KOPT-K1 (cell line): ENCODE measurements around the gene EHD3.
A peak's percentile ranks its signal among the peaks of the same experiment; 100 is the strongest.

Experiments used
- H3K27ac ChIP-seq: fragments of 200-600 bp; sonication (generic); 2 replicates; pipeline ENCODE4 v1.5.1; 2016; ENCODE audit warnings: antibody characterized with exemption, mild to moderate bottlenecking, low read depth, low read length; ENCODE audit not compliant: poor library complexity, severe bottlenecking
- H3K36me3 ChIP-seq: fragments of 200-600 bp; sonication (generic); 2 replicates; pipeline ENCODE4 v1.5.1; 2017; ENCODE audit warnings: antibody characterized with exemption, mild to moderate bottlenecking, low read length, moderate library complexity; ENCODE audit not compliant: insufficient read depth
- H3K9me3 ChIP-seq: fragments of 200-600 bp; sonication (generic); 2 replicates; pipeline ENCODE4 v1.5.1; 2017; ENCODE audit warnings: antibody characterized with exemption, low read length, mild to moderate bottlenecking; ENCODE audit not compliant: insufficient read depth, poor library complexity, severe bottlenecking

The EHD3 gene

DNA sequence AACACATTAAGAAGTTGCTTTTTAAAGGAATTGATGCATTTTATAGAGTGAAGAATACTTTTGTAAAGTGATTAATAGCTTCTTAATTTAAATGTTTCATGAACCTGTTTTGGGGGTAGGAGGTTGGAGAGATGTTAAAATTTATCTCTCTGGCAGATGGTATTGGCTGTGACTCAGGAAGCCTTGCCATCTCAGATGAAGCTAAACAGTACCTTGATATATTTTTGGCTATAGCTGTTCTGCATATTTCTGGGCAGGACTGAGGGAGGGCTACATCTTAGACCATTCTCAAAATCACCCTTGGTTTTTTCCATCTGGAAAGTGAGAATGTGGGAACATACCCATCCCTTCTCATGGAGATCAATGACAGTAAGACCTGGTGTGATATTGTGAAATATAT lies 30.0 kb upstream of the EHD3 start:
- Histone ChIP-seq H3K36me3 (no peaks in the 10 kb centered on the region), H3K27ac (no peak overlapping the region), H3K9me3 (no peaks in the 10 kb centered on the region)

DNA sequence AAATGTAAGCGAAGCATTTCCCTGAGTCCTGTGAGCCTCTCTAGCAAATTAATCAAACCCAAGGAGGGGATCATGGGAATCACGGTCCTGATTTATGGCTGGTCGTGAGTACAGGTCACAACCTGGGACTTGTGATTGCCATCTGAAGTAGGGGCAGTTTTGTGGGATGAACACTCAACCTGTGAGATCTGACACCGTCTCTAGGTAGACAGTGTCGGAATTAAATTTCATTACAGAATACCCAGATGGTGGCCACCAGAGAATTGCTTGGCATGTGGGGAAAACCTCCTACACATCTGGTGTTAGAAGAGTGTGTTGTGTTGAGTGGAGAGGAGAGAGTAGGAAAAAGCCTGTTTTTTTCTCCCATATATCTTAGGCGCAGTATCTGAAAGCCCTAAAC lies 29.2 kb upstream of the EHD3 start:
- H3K27ac ChIP-seq, result no peak overlapping the region
- H3K36me3 ChIP-seq, result no peaks in the 10 kb centered on the region
- H3K9me3 ChIP-seq, result no peaks in the 10 kb centered on the region

- Histone ChIP-seq H3K9me3 (no peaks in the 10 kb centered on the region), H3K36me3 (no peaks in the 10 kb centered on the region), H3K27ac (no peak overlapping the region)
These were observed 28.8 kb upstream of the EHD3 start for GRCh38 chr2:31205186-31205585.

GRCh38 chr2:31205613-31206012 lies 28.3 kb upstream of the EHD3 start:
- no peaks in the 10 kb centered on the region for H3K9me3 ChIP-seq
- H3K36me3 ChIP-seq, result no peaks in the 10 kb centered on the region
- H3K27ac ChIP-seq, result no peak overlapping the region

- H3K27ac ChIP-seq, result no peak overlapping the region
- H3K9me3 ChIP-seq, result no peaks in the 10 kb centered on the region
- no peaks in the 10 kb centered on the region for H3K36me3 ChIP-seq
These were observed 26.2 kb upstream of the EHD3 start for GRCh38 chr2:31207790-31208189.

DNA sequence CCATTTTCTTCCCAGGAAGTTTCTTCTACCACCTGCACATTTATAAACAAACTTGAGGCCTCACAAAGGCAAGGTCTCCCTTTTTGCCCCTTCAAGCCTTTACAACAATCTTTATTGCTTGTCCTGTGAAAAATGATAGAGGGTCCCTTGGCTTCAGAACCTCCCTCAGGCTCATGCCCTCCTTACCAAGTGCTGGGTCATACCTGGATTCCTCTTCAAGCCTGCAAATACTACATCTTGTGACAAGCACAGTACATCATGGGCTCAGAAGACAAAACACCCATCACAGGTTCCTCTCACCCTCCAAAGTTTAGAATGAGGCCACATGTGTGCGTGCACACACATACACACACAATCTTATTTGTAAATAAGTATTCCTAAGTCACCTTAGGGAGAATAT lies 25.7 kb upstream of the EHD3 start:
- H3K27ac ChIP-seq, result no peak overlapping the region

DNA sequence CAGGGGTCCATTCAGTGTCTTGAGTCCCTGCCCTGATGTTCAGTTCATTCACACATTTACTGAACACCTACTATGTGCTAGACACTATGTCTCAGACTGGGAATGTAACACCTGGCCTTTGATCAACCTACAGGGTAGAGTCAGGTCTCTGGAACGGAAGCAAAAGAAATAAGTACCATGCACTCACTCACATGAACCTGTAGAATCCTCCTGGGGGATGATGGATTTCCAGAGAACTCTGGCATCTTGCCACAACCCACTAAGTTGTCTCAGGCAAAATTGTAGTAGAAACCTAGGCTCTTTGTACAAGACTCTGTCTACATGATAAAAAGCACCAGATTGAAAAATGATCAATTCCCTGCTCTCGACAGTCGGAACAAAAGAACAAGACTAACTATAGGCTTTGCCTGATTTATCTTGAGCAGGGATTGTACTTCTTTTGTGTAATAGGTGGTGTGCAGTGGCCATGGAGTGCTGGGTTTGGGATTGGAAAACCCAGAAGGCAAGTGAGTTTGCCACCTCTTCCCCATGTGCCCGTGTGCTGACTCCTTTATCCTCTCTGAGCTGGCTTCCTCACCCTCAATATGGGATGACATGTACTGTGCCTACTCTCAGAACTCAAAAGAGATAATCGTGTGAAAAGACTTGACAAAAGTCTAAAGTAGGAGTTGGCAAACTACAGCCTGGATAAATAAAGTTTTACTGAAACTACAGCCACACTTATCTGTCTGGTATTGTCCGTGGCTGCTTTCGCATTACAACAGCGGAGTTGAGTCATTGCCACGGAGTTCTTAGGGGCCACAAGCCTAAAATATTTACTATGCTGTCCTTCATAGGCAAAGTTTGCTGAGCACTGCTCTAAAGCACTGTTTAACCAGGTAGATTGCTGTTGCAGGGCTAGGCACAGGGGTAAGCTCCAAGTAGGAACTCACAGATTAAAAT lies 21.0 kb upstream of the EHD3 start:
- H3K36me3 ChIP-seq, result no peaks in the 10 kb centered on the region

More for the DNA sequence above, 25.7 kb upstream of the EHD3 start:
- H3K36me3 ChIP-seq, result no peaks in the 10 kb centered on the region
- H3K9me3 ChIP-seq, result no peaks in the 10 kb centered on the region

DNA sequence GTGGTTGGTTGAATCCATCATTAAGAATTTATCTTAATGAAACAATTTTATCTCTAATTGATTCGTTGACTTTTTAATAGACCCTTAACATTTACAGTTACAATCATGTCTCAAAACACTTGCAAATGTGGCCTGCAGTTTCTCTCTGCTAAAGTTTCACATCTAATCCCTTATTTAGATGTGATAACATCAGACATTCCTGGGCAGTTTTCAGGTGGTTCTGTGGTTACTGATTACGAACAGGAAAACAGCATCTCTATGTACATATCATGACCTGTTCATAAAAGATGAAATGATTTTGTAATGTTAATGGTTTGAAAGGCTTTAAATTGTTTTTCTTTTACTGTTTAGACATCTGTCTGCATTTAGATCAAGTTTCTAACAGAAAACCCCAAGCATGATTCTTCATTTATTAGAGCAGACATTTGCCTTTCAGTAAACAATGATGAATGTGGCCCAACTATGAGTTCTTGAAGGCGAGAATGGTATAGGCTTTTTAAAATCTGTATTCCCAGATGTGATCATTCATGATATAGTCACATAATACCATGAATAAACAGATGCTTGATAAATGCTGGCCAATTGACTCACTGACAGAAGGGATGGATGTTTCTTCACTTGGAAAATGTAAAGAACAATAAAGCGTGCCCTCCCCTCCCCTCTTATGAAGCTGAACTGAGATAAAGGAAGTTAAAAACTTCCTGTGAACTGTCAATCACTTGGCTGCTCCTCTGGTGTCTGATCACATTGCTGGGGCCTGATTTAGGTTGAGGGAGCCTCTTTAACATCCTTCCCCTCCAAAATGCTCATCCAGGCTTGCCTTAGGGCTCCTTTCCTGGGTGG lies 20.1 kb upstream of the EHD3 start:
- H3K36me3 ChIP-seq, result no peaks in the 10 kb centered on the region
- H3K27ac ChIP-seq, result peak overlapping the region; percentile 10
- no peaks in the 10 kb centered on the region for H3K9me3 ChIP-seq

More for the DNA sequence above, 21.0 kb upstream of the EHD3 start:
- no peak overlapping the region for H3K27ac ChIP-seq
- H3K9me3 ChIP-seq, result no peaks in the 10 kb centered on the region

- H3K27ac ChIP-seq, result peak overlapping the region; percentile 10
- H3K9me3 ChIP-seq, result no peaks in the 10 kb centered on the region
- H3K36me3 ChIP-seq, result no peaks in the 10 kb centered on the region
These were observed 19.5 kb upstream of the EHD3 start for GRCh38 chr2:31214444-31214915.

GRCh38 chr2:31216734-31217133 lies 17.2 kb upstream of the EHD3 start:
- Histone ChIP-seq H3K36me3 (no peaks in the 10 kb centered on the region), H3K9me3 (no peaks in the 10 kb centered on the region), H3K27ac (no peak overlapping the region)

GRCh38 chr2:31217465-31218200 lies 16.3 kb upstream of the EHD3 start, which contains the start of gene CAPN14:
TSS of gene CAPN14 (minus strand) at chr2:31217515. CDS start at chr2:31205447, 12,068 bp downstream.
- Histone ChIP-seq H3K27ac (no peak within 1 kb of the TSS), H3K36me3 (no peaks in the 10 kb centered on the region), H3K9me3 (no peaks in the 10 kb centered on the region)

DNA sequence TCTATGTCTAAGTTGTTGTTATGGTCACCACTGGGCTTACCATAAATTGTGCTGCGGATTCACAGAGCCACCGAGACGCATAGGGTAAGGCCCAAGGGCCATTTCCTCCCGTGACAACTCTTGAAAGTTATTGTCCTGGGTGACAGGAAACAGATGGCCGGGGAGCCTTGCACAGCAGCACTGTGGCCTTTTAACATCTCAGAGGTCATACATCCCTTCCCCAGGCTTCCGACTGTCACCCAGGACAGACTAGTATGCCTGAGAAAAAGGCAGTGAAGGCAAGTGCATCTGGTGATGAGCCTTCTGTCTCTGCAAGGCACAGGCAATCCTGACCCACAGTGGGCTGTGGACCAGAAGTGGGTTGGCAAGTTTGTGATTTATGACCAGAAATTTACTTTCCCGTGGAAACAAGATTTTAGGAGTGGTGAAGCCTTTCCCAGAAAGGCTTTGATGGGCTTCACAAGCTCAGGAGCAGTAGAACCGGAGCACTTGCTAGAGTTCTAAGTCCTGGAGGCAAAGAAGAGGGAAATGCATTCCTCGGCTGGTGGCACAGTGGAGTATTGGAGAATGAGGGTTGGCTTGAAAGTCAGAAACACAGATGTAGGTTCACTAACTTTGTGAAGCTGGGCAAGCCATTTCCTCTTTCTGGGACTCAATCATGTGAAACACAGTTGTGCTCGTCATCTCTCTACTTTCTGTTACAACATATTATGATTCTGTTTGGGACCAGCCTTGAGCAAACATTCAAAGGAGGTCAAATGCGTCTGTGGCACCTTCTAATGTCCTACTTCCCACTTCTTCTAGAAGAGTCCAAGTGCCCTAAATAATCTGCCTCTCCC lies 14.6 kb upstream of the EHD3 start:
- H3K27ac ChIP-seq, result no peak overlapping the region
- no peaks in the 10 kb centered on the region for H3K9me3 ChIP-seq
- no peaks in the 10 kb centered on the region for H3K36me3 ChIP-seq

GRCh38 chr2:31221544-31221943 lies 12.4 kb upstream of the EHD3 start:
- Histone ChIP-seq H3K9me3 (no peaks in the 10 kb centered on the region), H3K36me3 (no peaks in the 10 kb centered on the region), H3K27ac (no peak overlapping the region)

- H3K27ac ChIP-seq, result no peak overlapping the region
These were observed 11.9 kb upstream of the EHD3 start for GRCh38 chr2:31222071-31222470.

More at GRCh38 chr2:31222071-31222470, 11.9 kb upstream of the EHD3 start:
- H3K36me3 ChIP-seq, result no peaks in the 10 kb centered on the region
- H3K9me3 ChIP-seq, result no peaks in the 10 kb centered on the region
